NCI-H82 (cell line): Measurements from ENCODE around the gene DEDD2.

Source experiments
- DNase-seq: peaks from one replicate; lab custom pipeline; 2025; lab: John Stamatoyannopoulos, UW

DEDD2 gene

GRCh38 chr19:42248270-42249148, 31.0 kb upstream of the DEDD2 start:
- no peak for DNase-seq

- no peak for DNase-seq
These were observed 30.2 kb upstream of the DEDD2 start for GRCh38 chr19:42247640-42248199.

GRCh38 chr19:42246922-42247639, 29.6 kb upstream of the DEDD2 start:
- DNase-seq, result no peak

- DNase-seq, result peak; percentile 72
These were observed 28.9 kb upstream of the DEDD2 start for GRCh38 chr19:42246143-42246921.

- DNase-seq, result no peak
These were observed 27.8 kb upstream of the DEDD2 start for GRCh38 chr19:42245231-42245630.

GRCh38 chr19:42244347-42245220, 27.1 kb upstream of the DEDD2 start:
- DNase-seq, result peak; percentile 97

- DNase-seq, result peak; percentile 100
These were observed 25.3 kb upstream of the DEDD2 start, which contains the start of gene GSK3A for GRCh38 chr19:42242512-42243409. GSK3A (minus strand) TSS chr19:42242602; CDS start chr19:42242465, 137 bp downstream.

GRCh38 chr19:42242069-42242511, 24.6 kb upstream of the DEDD2 start:
- DNase-seq, result peak; percentile 47

GRCh38 chr19:42241279-42241678, 23.8 kb upstream of the DEDD2 start:
- DNase-seq, result no peak

- DNase-seq, result no peak
These were observed 22.2 kb upstream of the DEDD2 start for GRCh38 chr19:42239544-42240220.

- no peak for DNase-seq
These were observed 17.7 kb upstream of the DEDD2 start for GRCh38 chr19:42235181-42235580.

- no peak for DNase-seq
These were observed 16.9 kb upstream of the DEDD2 start for GRCh38 chr19:42234364-42234763.

GRCh38 chr19:42233678-42234292, 16.3 kb upstream of the DEDD2 start:
- DNase-seq, result no peak

GRCh38 chr19:42233106-42233505, 15.6 kb upstream of the DEDD2 start:
- DNase-seq, result no peak

- DNase-seq, result no peak
These were observed 15.0 kb upstream of the DEDD2 start for GRCh38 chr19:42232435-42232834.

GRCh38 chr19:42230571-42230970, 13.1 kb upstream of the DEDD2 start:
- no peak for DNase-seq

- peak; percentile 98 for DNase-seq
These were observed 12.4 kb upstream of the DEDD2 start for GRCh38 chr19:42229855-42230351.

GRCh38 chr19:42229301-42229854, 11.9 kb upstream of the DEDD2 start:
- no peak for DNase-seq
